Esophagus muscularis mucosa (tissue), 4 donors: Measurements from ENCODE around the gene ZCWPW1.

Source experiments
- EP300 ChIP-seq: sonication (generic); formaldehyde crosslinking; IDR thresholded peaks from one replicate; pipeline ENCODE4 v1.6.1; 2017; ENCODE audit warnings: antibody characterized with exemption
- POLR2A ChIP-seq: fragments of 450-650 bp; IDR thresholded peaks from one replicate; pipeline ENCODE4 v1.6.1; 2017; ENCODE audit warnings: antibody characterized with exemption, moderate library complexity, mild to moderate bottlenecking, low read depth
- POLR2AphosphoS5 ChIP-seq, 2 donors: sonication (generic); formaldehyde crosslinking; IDR thresholded peaks; one replicate each; pipeline ENCODE4 v1.6.1; 2017; ENCODE audit warnings: antibody characterized with exemption in 2 of 2
- TF ChIP-seq, protein P1 (sequence below), 3 experiments: fragments of 200-600 bp in 2 of 3; fragments of 450-650 bp in 1 of 3; sonication (generic) in 2 of 3; IDR thresholded peaks; one replicate each; pipeline ENCODE4 v1.5.1; 2017 to 2019; ENCODE audit warnings: antibody characterized with exemption in 3 of 3, mild to moderate bottlenecking in 2 of 3, moderate library complexity in 1 of 3

DNA sequence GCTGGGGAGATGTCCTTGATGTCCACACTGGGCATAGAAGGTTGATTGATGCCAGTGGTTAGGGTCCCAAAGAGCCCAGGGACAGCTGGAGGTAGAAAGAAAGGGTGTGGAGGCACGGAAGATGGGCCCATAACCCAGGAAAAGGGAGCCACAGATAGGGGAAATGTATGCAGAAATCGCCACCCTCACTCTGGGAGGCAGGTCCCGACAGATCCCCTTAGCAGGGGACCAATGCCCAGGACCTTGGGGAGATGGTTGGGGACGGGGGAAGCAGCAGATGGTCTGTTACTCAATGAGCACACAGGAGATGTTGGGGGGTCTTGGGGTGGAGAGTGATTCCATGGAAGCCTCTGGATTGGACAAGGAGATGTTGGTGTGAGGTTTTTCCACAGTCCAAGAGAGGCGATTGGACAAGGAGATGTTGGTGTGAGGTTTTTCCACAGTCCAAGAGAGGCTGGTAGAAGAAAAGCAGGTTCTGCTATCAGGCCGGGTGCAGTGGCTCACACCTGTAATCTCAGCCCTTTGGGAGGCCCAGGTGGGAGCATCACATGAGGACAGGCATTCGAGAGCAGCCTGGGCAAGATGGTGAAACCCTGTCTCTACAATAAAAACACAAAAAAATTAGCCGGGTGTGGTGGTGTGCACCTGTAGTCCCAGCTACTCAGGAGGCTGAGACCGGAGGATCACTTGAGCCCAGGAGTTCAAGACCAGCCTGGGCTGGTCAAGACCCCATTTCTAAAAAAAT lies 14.8 kb upstream of the ZCWPW1 start:
- TF ChIP-seq EP300 (no peak), POLR2AphosphoS5 (IDR thresholded peaks at IDR 0.05) (no peak), POLR2A (no peak)
- TF ChIP-seq, protein P1, sequence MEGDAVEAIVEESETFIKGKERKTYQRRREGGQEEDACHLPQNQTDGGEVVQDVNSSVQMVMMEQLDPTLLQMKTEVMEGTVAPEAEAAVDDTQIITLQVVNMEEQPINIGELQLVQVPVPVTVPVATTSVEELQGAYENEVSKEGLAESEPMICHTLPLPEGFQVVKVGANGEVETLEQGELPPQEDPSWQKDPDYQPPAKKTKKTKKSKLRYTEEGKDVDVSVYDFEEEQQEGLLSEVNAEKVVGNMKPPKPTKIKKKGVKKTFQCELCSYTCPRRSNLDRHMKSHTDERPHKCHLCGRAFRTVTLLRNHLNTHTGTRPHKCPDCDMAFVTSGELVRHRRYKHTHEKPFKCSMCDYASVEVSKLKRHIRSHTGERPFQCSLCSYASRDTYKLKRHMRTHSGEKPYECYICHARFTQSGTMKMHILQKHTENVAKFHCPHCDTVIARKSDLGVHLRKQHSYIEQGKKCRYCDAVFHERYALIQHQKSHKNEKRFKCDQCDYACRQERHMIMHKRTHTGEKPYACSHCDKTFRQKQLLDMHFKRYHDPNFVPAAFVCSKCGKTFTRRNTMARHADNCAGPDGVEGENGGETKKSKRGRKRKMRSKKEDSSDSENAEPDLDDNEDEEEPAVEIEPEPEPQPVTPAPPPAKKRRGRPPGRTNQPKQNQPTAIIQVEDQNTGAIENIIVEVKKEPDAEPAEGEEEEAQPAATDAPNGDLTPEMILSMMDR (IDR thresholded peaks at IDR 0.05) = no peak
